Activated naive CD8-positive, alpha-beta T cell (primary cell): Measurements from ENCODE around the gene ZBED5.
A peak's percentile ranks its signal among the peaks of the same experiment; 100 is the strongest.
"Not testable (repeated sequence)": the region's sequence is repeated elsewhere in the genome, so short reads cannot be mapped to it uniquely, and the experiment has no call there.

Source experiments
- H3K27ac Mint-ChIP-seq: one replicate; pipeline ENCODE4 v1.8.0; 2021; ENCODE audit warnings: mixed read lengths
- H3K27me3 Mint-ChIP-seq: one replicate; pipeline ENCODE4 v1.8.0; 2021; ENCODE audit warnings: mixed read lengths
- H3K36me3 Mint-ChIP-seq: one replicate; pipeline ENCODE4 v1.8.0; 2021; ENCODE audit warnings: mixed read lengths
- H3K4me1 Mint-ChIP-seq: one replicate; pipeline ENCODE4 v1.8.0; 2021; ENCODE audit warnings: low read depth, mixed read lengths
- H3K4me3 Mint-ChIP-seq: one replicate; pipeline ENCODE4 v1.8.0; 2021; ENCODE audit warnings: mild to moderate bottlenecking, mixed read lengths
- H3K9me3 Mint-ChIP-seq: one replicate; pipeline ENCODE4 v1.8.0; 2021; ENCODE audit warnings: low read depth, mixed read lengths

Gene ZBED5

GRCh38 chr11:10828402-10828801 lies 29.5 kb downstream of the ZBED5 start:
- H3K27me3 Mint-ChIP-seq: no peaks in the 10 kb centered on the region
- H3K9me3 Mint-ChIP-seq: no peaks in the 10 kb centered on the region

GRCh38 chr11:10824888-10825287 lies 33.0 kb downstream of the ZBED5 start:
- peaks cover 13% of the 10 kb centered on the region for H3K36me3 Mint-ChIP-seq

More at GRCh38 chr11:10828402-10828801, 29.5 kb downstream of the ZBED5 start:
- H3K4me3 Mint-ChIP-seq: no peak overlapping the region
- peaks cover 7% of the 10 kb centered on the region for H3K36me3 Mint-ChIP-seq
- H3K27ac Mint-ChIP-seq: no peak overlapping the region
- H3K4me1 Mint-ChIP-seq: peaks cover 9% of the 10 kb centered on the region

GRCh38 chr11:10823152-10823579 lies 34.7 kb downstream of the ZBED5 start:
- no peak overlapping the region for H3K4me3 Mint-ChIP-seq
- H3K36me3 Mint-ChIP-seq: peaks cover 13% of the 10 kb centered on the region
- no peaks in the 10 kb centered on the region for H3K27me3 Mint-ChIP-seq
- H3K27ac Mint-ChIP-seq: no peak overlapping the region
- no peaks in the 10 kb centered on the region for H3K9me3 Mint-ChIP-seq
- peaks cover 9% of the 10 kb centered on the region for H3K4me1 Mint-ChIP-seq

More at GRCh38 chr11:10824888-10825287, 33.0 kb downstream of the ZBED5 start:
- Mint-ChIP-seq H3K9me3 (no peaks in the 10 kb centered on the region), H3K4me1 (peaks cover 9% of the 10 kb centered on the region), H3K27me3 (no peaks in the 10 kb centered on the region), H3K4me3 (no peak overlapping the region), H3K27ac (no peak overlapping the region)

GRCh38 chr11:10822491-10822890 lies 35.4 kb downstream of the ZBED5 start:
- H3K27me3 Mint-ChIP-seq, H3K4me1 Mint-ChIP-seq, H3K27ac Mint-ChIP-seq, H3K4me3 Mint-ChIP-seq, H3K9me3 Mint-ChIP-seq: not testable (repeated sequence)
- H3K36me3 Mint-ChIP-seq: peaks cover 11% of the 10 kb centered on the region

GRCh38 chr11:10818594-10818993 lies 39.3 kb downstream of the ZBED5 start:
- Mint-ChIP-seq H3K4me1 (no peaks in the 10 kb centered on the region), H3K4me3 (no peak overlapping the region), H3K36me3 (peaks cover 8% of the 10 kb centered on the region), H3K27me3 (peaks cover 4% of the 10 kb centered on the region), H3K27ac (no peak overlapping the region), H3K9me3 (no peaks in the 10 kb centered on the region)

- peaks cover 7% of the 10 kb centered on the region for H3K27me3 Mint-ChIP-seq
These were observed 43.9 kb downstream of the ZBED5 start for GRCh38 chr11:10813945-10814344.

GRCh38 chr11:10809373-10810160 lies 48.3 kb downstream of the ZBED5 start:
- Mint-ChIP-seq H3K4me1 (peaks cover 36% of the 10 kb centered on the region), H3K27ac (peak overlapping the region; percentile 98), H3K4me3 (peak overlapping the region; percentile 93), H3K36me3 (peaks cover 23% of the 10 kb centered on the region), H3K9me3 (no peaks in the 10 kb centered on the region), H3K27me3 (peaks cover 2% of the 10 kb centered on the region)

More at GRCh38 chr11:10813945-10814344, 43.9 kb downstream of the ZBED5 start:
- Mint-ChIP-seq H3K36me3 (peaks cover 6% of the 10 kb centered on the region), H3K4me3 (no peak overlapping the region), H3K4me1 (peaks cover 9% of the 10 kb centered on the region), H3K9me3 (no peaks in the 10 kb centered on the region), H3K27ac (no peak overlapping the region)

GRCh38 chr11:10808553-10809372 lies 49.1 kb downstream of the ZBED5 start, which contains the start of gene EIF4G2:
Gene EIF4G2, minus strand, starts transcription at chr11:10808926.
- peaks cover 2% of the 10 kb centered on the region for H3K27me3 Mint-ChIP-seq
- peaks cover 44% of the 10 kb centered on the region for H3K4me1 Mint-ChIP-seq
- peaks cover 29% of the 10 kb centered on the region for H3K36me3 Mint-ChIP-seq
- H3K4me3 Mint-ChIP-seq: peak within 1 kb of the TSS; percentile 93
- peak within 1 kb of the TSS; percentile 98 for H3K27ac Mint-ChIP-seq
- no peaks in the 10 kb centered on the region for H3K9me3 Mint-ChIP-seq

- H3K9me3 Mint-ChIP-seq: no peaks in the 10 kb centered on the region
- H3K4me1 Mint-ChIP-seq: peaks cover 49% of the 10 kb centered on the region
- H3K27me3 Mint-ChIP-seq: peaks cover 2% of the 10 kb centered on the region
- peak overlapping the region; percentile 98 for H3K27ac Mint-ChIP-seq
- peak overlapping the region; percentile 93 for H3K4me3 Mint-ChIP-seq
- H3K36me3 Mint-ChIP-seq: peaks cover 33% of the 10 kb centered on the region
These were observed 49.7 kb downstream of the ZBED5 start for GRCh38 chr11:10808235-10808552.

GRCh38 chr11:10807493-10808234 lies 50.2 kb downstream of the ZBED5 start:
- Mint-ChIP-seq H3K36me3 (peaks cover 31% of the 10 kb centered on the region), H3K27me3 (peaks cover 2% of the 10 kb centered on the region), H3K4me3 (peak overlapping the region; percentile 93), H3K9me3 (no peaks in the 10 kb centered on the region), H3K4me1 (peaks cover 53% of the 10 kb centered on the region), H3K27ac (peak overlapping the region; percentile 93)

- Mint-ChIP-seq H3K27me3 (no peaks in the 10 kb centered on the region), H3K4me1 (peaks cover 67% of the 10 kb centered on the region), H3K4me3 (peak overlapping the region; percentile 93), H3K27ac (peak overlapping the region; percentile 93), H3K36me3 (peaks cover 32% of the 10 kb centered on the region), H3K9me3 (no peaks in the 10 kb centered on the region)
These were observed 51.6 kb downstream of the ZBED5 start for GRCh38 chr11:10806206-10806605.

GRCh38 chr11:10805741-10806140 lies 52.1 kb downstream of the ZBED5 start:
- peak overlapping the region; percentile 93 for H3K4me3 Mint-ChIP-seq
- no peaks in the 10 kb centered on the region for H3K9me3 Mint-ChIP-seq
- H3K36me3 Mint-ChIP-seq: peaks cover 35% of the 10 kb centered on the region
- no peaks in the 10 kb centered on the region for H3K27me3 Mint-ChIP-seq
- peak overlapping the region; percentile 93 for H3K27ac Mint-ChIP-seq
- H3K4me1 Mint-ChIP-seq: peaks cover 71% of the 10 kb centered on the region

- H3K4me3 Mint-ChIP-seq: peak overlapping the region; percentile 67
- peaks cover 51% of the 10 kb centered on the region for H3K36me3 Mint-ChIP-seq
- no peaks in the 10 kb centered on the region for H3K9me3 Mint-ChIP-seq
- peaks cover 83% of the 10 kb centered on the region for H3K4me1 Mint-ChIP-seq
- peak overlapping the region; percentile 90 for H3K27ac Mint-ChIP-seq
- no peaks in the 10 kb centered on the region for H3K27me3 Mint-ChIP-seq
These were observed 54.2 kb downstream of the ZBED5 start for GRCh38 chr11:10803676-10804075.
